Urinary bladder (tissue), 4 donors: ENCODE results near the gene MPHOSPH9. TPM values are rescaled to one million over a fixed set of nuclear protein-coding genes. Genes with fewer than 3 reads are reported as not detected.

Source experiments
- DNase-seq: peaks from one replicate; pipeline ENCODE4 v3.0.0-alpha.2; 2015; ENCODE audit errors: extremely low spot score
- H3K27ac ChIP-seq: one replicate; pipeline ENCODE4 v1.5.1; 2013; ENCODE audit warnings: low read depth, mild to moderate bottlenecking, moderate library complexity
- H3K36me3 ChIP-seq: one replicate; pipeline ENCODE4 v1.6.1; 2013; ENCODE audit warnings: mild to moderate bottlenecking, moderate library complexity; ENCODE audit not compliant: insufficient read depth
- H3K4me1 ChIP-seq: one replicate; pipeline ENCODE4 v1.6.1; 2013; ENCODE audit warnings: mild to moderate bottlenecking, moderate library complexity; ENCODE audit not compliant: insufficient read depth
- H3K4me3 ChIP-seq: one replicate; pipeline ENCODE4 v1.5.1; 2013; ENCODE audit warnings: low read depth, low read length
- WGBS: extraction: QIAGEN DNeasy Blood & Tissue Kit; methylation state at CpG from one replicate; pipeline ENCODE4 v1.1.7; 2013; 5-methylcytosine and 5-hydroxymethylcytosine counted together
- polyA plus RNA-seq: library from polyadenylated mRNA; stranded (reverse); fragments of 200-250 nt; gene quantifications from one replicate; pipeline ENCODE4 v1.2.3, GENCODE V29; 2013
- total RNA-seq: library from RNA; depleted of rRNA; stranded (reverse); fragments of >200 nt; gene quantifications from one replicate; pipeline ENCODE4 v1.2.3, GENCODE V29; 2014
- donor health status: healthy with polysubstance abuse.
- donor health status: healthy.

MPHOSPH9 gene
- total and polyA plus RNA-seq, 2 donors = 6.2 to 88.8 TPM

GRCh38 chr12:123143736-123144461, 89.0 kb downstream of the MPHOSPH9 start:
- no peak for DNase-seq
- no peaks in the 10 kb centered on the region for H3K36me3 ChIP-seq
- no peak overlapping the region for H3K4me3 ChIP-seq
- H3K4me1 ChIP-seq = no peaks in the 10 kb centered on the region
- WGBS = 89% methylated on average over 4 of the region's 4 CpGs
- H3K27ac ChIP-seq = peak overlapping the region; percentile 55

- DNase-seq = no peak
- no peaks in the 10 kb centered on the region for H3K4me1 ChIP-seq
- H3K4me3 ChIP-seq = no peak overlapping the region
- WGBS = 63% methylated on average over 11 of the region's 11 CpGs
- no peaks in the 10 kb centered on the region for H3K36me3 ChIP-seq
- H3K27ac ChIP-seq = peak overlapping the region; percentile 55
Observed at GRCh38 chr12:123142921-123143735, 89.8 kb downstream of the MPHOSPH9 start.

- no peak for DNase-seq
- Histone ChIP-seq H3K36me3 (no peaks in the 10 kb centered on the region), H3K4me3 (no peak overlapping the region), H3K27ac (no peak overlapping the region), H3K4me1 (no peaks in the 10 kb centered on the region)
- 74% methylated on average over 5 of the region's 5 CpGs for WGBS
Observed at GRCh38 chr12:123142518-123142840, 90.5 kb downstream of the MPHOSPH9 start.

- Histone ChIP-seq H3K4me1 (no peaks in the 10 kb centered on the region), H3K4me3 (no peak overlapping the region), H3K27ac (peak overlapping the region; percentile 59), H3K36me3 (no peaks in the 10 kb centered on the region)
- no peak for DNase-seq
- WGBS = 39% methylated on average over 15 of the region's 15 CpGs
Observed at GRCh38 chr12:123141615-123142517, 91.1 kb downstream of the MPHOSPH9 start.

- no peaks in the 10 kb centered on the region for H3K4me1 ChIP-seq
- no peak overlapping the region for H3K4me3 ChIP-seq
- DNase-seq = no peak
- WGBS = 61% methylated on average over 6 of the region's 6 CpGs
- peak overlapping the region; percentile 69 for H3K27ac ChIP-seq
- no peaks in the 10 kb centered on the region for H3K36me3 ChIP-seq
Observed at GRCh38 chr12:123140676-123141614, 92.0 kb downstream of the MPHOSPH9 start.

GRCh38 chr12:123139926-123140675, 92.8 kb downstream of the MPHOSPH9 start:
- Histone ChIP-seq H3K27ac (peak overlapping the region; percentile 75), H3K4me1 (no peaks in the 10 kb centered on the region), H3K4me3 (no peak overlapping the region), H3K36me3 (no peaks in the 10 kb centered on the region)
- WGBS = 52% methylated on average over 6 of the region's 6 CpGs
- no peak for DNase-seq

- Histone ChIP-seq H3K4me1 (no peaks in the 10 kb centered on the region), H3K27ac (no peak overlapping the region)
Observed at GRCh38 chr12:123135688-123136087, 97.3 kb downstream of the MPHOSPH9 start.

GRCh38 chr12:123134826-123135225, 98.1 kb downstream of the MPHOSPH9 start:
- no peak for DNase-seq
- Histone ChIP-seq H3K4me3 (no peak overlapping the region), H3K36me3 (no peaks in the 10 kb centered on the region), H3K4me1 (no peaks in the 10 kb centered on the region), H3K27ac (no peak overlapping the region)
- WGBS = 87% methylated on average over 6 of the region's 6 CpGs

More at GRCh38 chr12:123135688-123136087, 97.3 kb downstream of the MPHOSPH9 start:
- H3K36me3 ChIP-seq = no peaks in the 10 kb centered on the region
- DNase-seq = no peak
- no peak overlapping the region for H3K4me3 ChIP-seq
- WGBS = 98% methylated on average over 8 of the region's 8 CpGs

GRCh38 chr12:123134271-123134671, 98.7 kb downstream of the MPHOSPH9 start:
- Histone ChIP-seq H3K4me1 (no peaks in the 10 kb centered on the region), H3K4me3 (no peak overlapping the region), H3K36me3 (no peaks in the 10 kb centered on the region), H3K27ac (no peak overlapping the region)
- DNase-seq = no peak
- 97% methylated on average over 9 of the region's 9 CpGs for WGBS

- no peak for DNase-seq
- 91% methylated on average over 9 of the region's 9 CpGs for whole genome bisulfite sequencing
Observed at GRCh38 chr12:123133701-123134100, 99.2 kb downstream of the MPHOSPH9 start.

GRCh38 chr12:123132951-123133619, 99.9 kb downstream of the MPHOSPH9 start:
- DNase-seq = no peak
- H3K4me3 ChIP-seq = no peak overlapping the region
- H3K4me1 ChIP-seq = no peaks in the 10 kb centered on the region
- H3K36me3 ChIP-seq = no peaks in the 10 kb centered on the region
- no peak overlapping the region for H3K27ac ChIP-seq
- 89% methylated on average over 3 of the region's 3 CpGs for WGBS

More at GRCh38 chr12:123133701-123134100, 99.2 kb downstream of the MPHOSPH9 start:
- no peak overlapping the region for H3K27ac ChIP-seq
- H3K36me3 ChIP-seq = no peaks in the 10 kb centered on the region
- H3K4me1 ChIP-seq = no peaks in the 10 kb centered on the region
- no peak overlapping the region for H3K4me3 ChIP-seq
